Measurements from ENCODE around the gene TFAP2A. TPM values are rescaled to one million over a fixed set of nuclear protein-coding genes. Genes with fewer than 3 reads are reported as not detected.

The TFAP2A gene
- total RNA-seq, 1 donor from 2014 or later: 0.21 TPM

GRCh38 chr6:10398446-10399218, 16.2 kb downstream of the TFAP2A start:
- H3K27ac ChIP-seq: no peak overlapping the region
- H3K27me3 ChIP-seq: peaks cover 6% of the 10 kb centered on the region
- intact Hi-C loops (cut with DNase I): no loop called here
- H3K4me3 ChIP-seq: no peak overlapping the region
- no peak for TF ChIP-seq CTCF (IDR thresholded peaks at IDR 0.05)
- no peak for DNase-seq (ENCODE audit: low spot score in 2 of 2)
- H3K36me3 ChIP-seq: no peaks in the 10 kb centered on the region
- H3K4me1 ChIP-seq: peaks cover 0 to 7% of the 10 kb centered on the region in 2 donors
- H3K9me3 ChIP-seq: no peaks in the 10 kb centered on the region

DNA sequence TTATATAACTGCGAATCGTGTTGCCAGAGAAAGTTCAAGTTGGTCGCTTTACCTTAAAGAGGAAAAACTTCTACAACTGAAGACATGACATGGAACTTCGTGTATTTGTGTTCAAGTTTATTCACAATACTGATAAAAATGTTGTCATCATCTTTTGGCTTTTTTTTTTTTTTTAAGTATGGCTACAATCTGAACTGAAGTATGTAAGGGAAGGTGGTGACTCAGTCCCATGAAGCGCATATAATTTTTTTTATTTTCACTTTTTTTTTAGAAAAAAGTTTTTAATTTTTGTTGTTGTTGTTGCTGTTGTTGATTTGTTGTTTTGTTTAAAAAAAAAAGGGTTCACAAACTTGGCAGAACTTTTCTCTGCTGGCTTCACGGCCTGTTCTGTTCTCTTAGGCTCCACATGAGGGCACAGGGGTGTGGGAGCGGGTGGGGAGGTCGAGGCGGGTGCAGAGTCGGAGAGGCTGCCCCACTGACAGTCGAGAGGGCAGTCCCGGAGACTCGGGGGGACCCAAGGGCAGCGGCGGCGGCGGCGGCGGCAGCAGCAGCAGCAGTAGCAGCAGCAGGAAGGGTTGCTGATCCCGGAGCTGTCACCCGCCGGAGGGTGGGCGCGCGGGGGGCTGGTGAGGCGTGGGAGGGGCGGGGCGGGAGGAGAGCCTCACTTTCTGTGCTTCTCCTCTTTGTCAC, 17.0 kb downstream of the TFAP2A start:
- intact Hi-C loops (cut with DNase I): no loop called here
- Histone ChIP-seq H3K27ac (no peak overlapping the region), H3K27me3 (peaks cover 11% of the 10 kb centered on the region), H3K36me3 (no peaks in the 10 kb centered on the region), H3K4me3 (no peak overlapping the region), H3K4me1 (no peaks in the 10 kb centered on the region), H3K9me3 (no peaks in the 10 kb centered on the region)
- TF ChIP-seq CTCF (IDR thresholded peaks at IDR 0.05): no peak
- DNase-seq (ENCODE audit: low spot score in 2 of 2): no peak

GRCh38 chr6:10396785-10397184, 18.1 kb downstream of the TFAP2A start:
- Histone ChIP-seq H3K27me3 (peaks cover 11% of the 10 kb centered on the region), H3K9me3 (no peaks in the 10 kb centered on the region), H3K27ac (no peak overlapping the region), H3K4me1 (no peaks in the 10 kb centered on the region), H3K4me3 (no peak overlapping the region), H3K36me3 (no peaks in the 10 kb centered on the region)
- intact Hi-C loops (cut with DNase I): no loop called here
- no peak for TF ChIP-seq CTCF (IDR thresholded peaks at IDR 0.05)
- no peak for DNase-seq (ENCODE audit: low spot score in 2 of 2)

DNA sequence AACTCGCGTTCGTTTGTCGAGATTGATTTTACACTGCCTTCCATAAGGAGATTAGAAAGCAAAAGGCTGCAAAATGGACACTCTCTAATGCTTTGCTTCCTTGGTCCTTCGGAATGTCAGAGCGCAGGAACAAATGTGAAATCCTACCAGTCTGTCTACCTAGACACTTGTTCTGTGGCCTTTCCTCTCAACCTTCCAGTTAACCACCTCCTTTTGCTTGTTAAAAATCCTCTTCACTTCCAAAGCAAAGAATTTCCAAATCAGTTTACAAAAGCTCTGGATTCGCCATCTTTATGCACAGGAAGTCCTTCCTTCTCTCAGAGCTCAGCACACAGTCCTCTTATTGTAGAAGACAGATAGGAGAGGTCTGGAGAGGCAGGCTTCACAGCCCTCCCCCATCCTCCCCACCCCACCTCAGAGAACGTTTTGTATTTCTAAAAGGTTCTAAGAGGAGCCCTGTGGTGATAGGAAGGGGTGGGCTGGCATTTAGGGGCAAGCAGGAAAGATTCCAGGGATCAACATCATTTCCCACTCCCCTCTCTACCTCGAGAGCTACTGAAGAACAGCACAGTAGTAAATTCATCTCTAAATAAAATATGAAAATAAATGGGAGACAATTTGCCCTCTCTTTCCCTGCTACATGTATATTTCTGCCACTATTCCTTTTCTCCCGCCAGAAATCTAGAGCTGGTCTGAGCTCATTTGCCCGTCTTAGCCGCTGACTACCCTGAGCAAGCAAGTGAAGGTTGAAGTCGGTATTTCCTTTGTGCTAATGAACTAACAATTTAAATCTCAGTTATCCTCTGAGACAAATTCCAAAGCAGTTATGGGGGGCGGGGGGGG, 18.9 kb downstream of the TFAP2A start:
- Histone ChIP-seq H3K27me3 (peaks cover 15% of the 10 kb centered on the region), H3K4me3 (no peak overlapping the region), H3K36me3 (no peaks in the 10 kb centered on the region), H3K9me3 (no peaks in the 10 kb centered on the region), H3K27ac (no peak overlapping the region), H3K4me1 (no peaks in the 10 kb centered on the region)
- no peak for TF ChIP-seq CTCF (IDR thresholded peaks at IDR 0.05)
- intact Hi-C loops (cut with DNase I): no loop called here
- no peak for DNase-seq (ENCODE audit: low spot score in 2 of 2)

GRCh38 chr6:10395171-10395703, 19.6 kb downstream of the TFAP2A start:
- TF ChIP-seq CTCF (IDR thresholded peaks at IDR 0.05): no peak
- intact Hi-C loops (cut with DNase I): no loop called here
- peaks cover 22% of the 10 kb centered on the region for H3K27me3 ChIP-seq

More at GRCh38 chr6:10395171-10395703, 19.6 kb downstream of the TFAP2A start:
- Histone ChIP-seq H3K36me3 (no peaks in the 10 kb centered on the region), H3K4me3 (no peak overlapping the region), H3K9me3 (no peaks in the 10 kb centered on the region), H3K27ac (no peak overlapping the region), H3K4me1 (no peaks in the 10 kb centered on the region)
- no peak for DNase-seq (ENCODE audit: low spot score in 2 of 2)
